GM12865 (cell line): Measurements from ENCODE around the gene B3GAT1.

ENCODE experiments used
- DNase-seq: peaks from one replicate; pipeline ENCODE4 v3.0.0; 2010; ENCODE audit warnings: low read depth
- H3K4me3 ChIP-seq: 2 replicates; pipeline ENCODE4 v1.5.1; 2011; ENCODE audit warnings: mild to moderate bottlenecking, low read depth, low read length, control low read depth
- CTCF ChIP-seq: IDR thresholded peaks from 2 replicates; pipeline ENCODE4 v1.5.1; 2011; ENCODE audit warnings: low read length, control low read depth, low read depth, inconsistent platforms; ENCODE audit not compliant: insufficient read depth; ENCODE audit errors: missing control alignments

The B3GAT1 gene

GRCh38 chr11:134338068-134338467, 74.0 kb downstream of the B3GAT1 start:
- no peak for TF ChIP-seq CTCF
- H3K4me3 ChIP-seq, result no peak overlapping the region
- no peak for DNase-seq

GRCh38 chr11:134337051-134337450, 75.0 kb downstream of the B3GAT1 start:
- no peak for DNase-seq
- H3K4me3 ChIP-seq, result no peak overlapping the region
- TF ChIP-seq CTCF, result no peak

DNA sequence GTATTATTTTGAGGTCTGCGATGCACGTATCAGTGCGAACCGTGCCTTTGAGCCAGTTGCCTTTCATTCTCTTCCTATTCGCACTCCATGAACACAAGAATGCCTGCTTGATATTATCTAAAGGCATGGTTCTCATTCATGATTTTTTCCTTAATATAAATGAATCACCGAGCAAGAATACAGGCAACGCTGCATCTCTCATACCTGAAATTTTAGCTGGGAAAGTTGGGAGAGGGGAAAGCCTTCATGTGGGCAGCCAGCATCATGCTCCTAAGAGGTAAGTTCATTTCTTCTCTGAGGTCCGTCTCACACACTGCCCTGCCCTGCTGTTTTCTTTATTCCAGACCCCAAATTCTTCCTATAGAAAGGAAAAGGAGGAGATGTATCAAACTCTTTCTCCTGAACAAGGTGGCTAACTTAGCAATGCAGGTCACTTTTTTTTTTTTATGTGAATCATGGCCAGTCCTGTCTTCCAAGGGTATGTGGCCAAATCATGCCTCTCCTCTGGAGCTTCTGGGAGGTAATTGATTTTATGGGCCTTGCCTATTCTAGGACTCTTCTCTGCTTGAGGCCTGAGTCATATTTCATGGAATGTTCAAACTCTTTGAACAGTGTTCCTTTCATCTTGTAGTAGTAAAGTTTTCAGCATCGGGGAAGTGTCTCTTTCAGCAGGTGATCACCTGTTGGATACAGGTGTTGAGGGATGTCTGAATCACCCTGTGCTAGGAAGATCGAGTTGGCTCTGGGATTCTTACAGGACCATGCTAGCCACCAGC, 77.1 kb downstream of the B3GAT1 start:
- H3K4me3 ChIP-seq, result no peak overlapping the region
- no peak for TF ChIP-seq CTCF
- no peak for DNase-seq

GRCh38 chr11:134333946-134334345, 78.1 kb downstream of the B3GAT1 start:
- no peak overlapping the region for H3K4me3 ChIP-seq
- TF ChIP-seq CTCF, result no peak
- no peak for DNase-seq

GRCh38 chr11:134333312-134333711, 78.7 kb downstream of the B3GAT1 start:
- TF ChIP-seq CTCF, result no peak
- H3K4me3 ChIP-seq, result no peak overlapping the region
- DNase-seq, result no peak

DNA sequence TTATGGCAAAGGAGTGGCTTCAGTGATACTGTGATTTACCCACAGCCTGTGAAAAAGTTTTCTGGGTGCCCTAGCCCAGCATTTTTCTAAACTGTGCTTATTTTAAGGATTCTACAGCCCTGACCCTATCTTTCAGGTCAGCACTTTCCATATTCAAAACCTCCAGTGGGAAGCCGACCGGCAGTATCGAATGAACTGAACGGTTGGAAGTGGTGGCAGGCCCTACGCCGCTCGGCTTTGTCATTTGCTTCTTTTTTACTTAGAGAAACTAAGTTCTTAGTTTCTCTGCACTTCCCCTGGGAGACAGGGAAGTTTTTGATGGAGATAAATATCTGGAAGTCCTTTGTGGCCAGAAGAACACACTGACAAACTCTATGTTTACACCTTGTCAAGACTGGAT, 79.3 kb downstream of the B3GAT1 start:
- H3K4me3 ChIP-seq, result no peak overlapping the region
- DNase-seq, result no peak
- no peak for TF ChIP-seq CTCF

DNA sequence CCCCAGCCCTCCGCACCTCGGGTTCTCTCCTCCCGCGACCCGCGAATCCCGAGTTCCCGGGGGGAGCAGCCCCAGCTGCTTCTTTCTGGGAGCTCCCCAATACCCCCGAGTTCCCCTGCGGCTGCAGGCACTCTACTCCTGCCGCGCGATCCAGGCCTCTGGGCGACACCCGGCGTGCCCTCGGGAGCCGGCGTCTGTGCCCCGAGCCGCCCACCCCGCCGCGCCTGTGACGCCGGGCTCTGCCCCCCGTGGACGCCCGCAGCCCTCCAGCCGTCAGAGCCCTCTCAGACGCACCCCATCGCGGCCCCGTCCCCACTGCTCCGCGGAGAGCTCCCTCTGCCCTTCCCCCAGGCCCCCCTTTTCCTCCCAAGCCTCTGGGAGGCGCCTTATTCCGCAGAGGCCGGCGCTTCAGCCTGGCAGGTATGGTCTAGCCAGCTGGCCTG, 79.8 kb downstream of the B3GAT1 start:
- no peak for TF ChIP-seq CTCF
- no peak for DNase-seq
- no peak overlapping the region for H3K4me3 ChIP-seq
